HEK293 (cell line): ENCODE measurements around the gene CAD.

Source experiments
- CTCF ChIA-PET: fragments of 350-600 bp; formaldehyde crosslinking; extraction: SDS; loops from one replicate; lab custom pipeline; 2021; ENCODE audit warnings: antibody characterized with exemption; lab: Yijun Ruan, JAX
- POLR2A ChIA-PET: fragments of 300-600 bp; formaldehyde crosslinking; extraction: SDS; loops from one replicate; lab custom pipeline; 2020; ENCODE audit warnings: antibody characterized with exemption, inconsistent platforms; lab: Yijun Ruan, JAX
- H3K27ac ChIP-seq: fragments of 200-500 bp; sonication (Bioruptor generic); 2 replicates; pipeline ENCODE4 v1.5.1; 2014; ENCODE audit warnings: low read depth, low read length, control low read depth, inconsistent platforms; ENCODE audit errors: extremely low read depth
- H3K36me3 ChIP-seq, 2 experiments: fragments of 200-500 bp in 1 of 2; sonication (Bioruptor generic) in 1 of 2; 1 replicate in 1 of 2; 2 replicates in 1 of 2; pipeline ENCODE4 v1.5.1; 2014 to 2017; ENCODE audit warnings: inconsistent platforms in 2 of 2, low read length in 2 of 2; ENCODE audit not compliant: control insufficient read depth in 2 of 2, insufficient read depth in 1 of 2
- H3K4me1 ChIP-seq: fragments of 200-500 bp; sonication (Bioruptor generic); 2 replicates; pipeline ENCODE4 v1.5.1; 2014; ENCODE audit warnings: mild to moderate bottlenecking, low read length, inconsistent platforms; ENCODE audit not compliant: control insufficient read depth, insufficient read depth
- H3K4me3 ChIP-seq: 2 replicates; pipeline ENCODE4 v1.5.1; 2011; ENCODE audit warnings: low read depth, mild to moderate bottlenecking, control low read depth, low read length, moderate library complexity
- H3K9me3 ChIP-seq: fragments of 200-500 bp; sonication (Bioruptor generic); 2 replicates; pipeline ENCODE4 v1.5.1; 2014; ENCODE audit warnings: low read depth, low read length, inconsistent platforms; ENCODE audit not compliant: control insufficient read depth, insufficient read depth
- BCL11A ChIP-seq: fragments of 450-650 bp; formaldehyde crosslinking; IDR thresholded peaks from 2 replicates; pipeline ENCODE4 v1.5.1; 2016; ENCODE audit warnings: low read depth, missing biosample characterization, missing genetic modification characterization
- KLF9 ChIP-seq: fragments of 450-650 bp; formaldehyde crosslinking; IDR thresholded peaks from 2 replicates; pipeline ENCODE4 v1.5.1; 2016; ENCODE audit warnings: missing biosample characterization, missing genetic modification characterization, low read depth
- SCRT1 ChIP-seq: fragments of 450-650 bp; formaldehyde crosslinking; IDR thresholded peaks from 2 replicates; pipeline ENCODE4 v1.5.1; 2016; ENCODE audit warnings: missing biosample characterization, missing genetic modification characterization, borderline replicate concordance
- ZBTB21 ChIP-seq: fragments of 450-650 bp; formaldehyde crosslinking; IDR thresholded peaks from 2 replicates; pipeline ENCODE4 v1.5.1; 2017; ENCODE audit warnings: missing biosample characterization, missing genetic modification characterization
- ZBTB8A ChIP-seq: fragments of 450-650 bp; formaldehyde crosslinking; IDR thresholded peaks from 2 replicates; pipeline ENCODE4 v1.5.1; 2016; ENCODE audit warnings: missing biosample characterization, missing genetic modification characterization
- ZFP41 ChIP-seq: fragments of 450-650 bp; formaldehyde crosslinking; IDR thresholded peaks from 2 replicates; pipeline ENCODE4 v1.5.1; 2016; ENCODE audit warnings: missing biosample characterization, missing genetic modification characterization, borderline replicate concordance
- ZNF121 ChIP-seq: fragments of 450-650 bp; formaldehyde crosslinking; IDR thresholded peaks from 2 replicates; pipeline ENCODE4 v1.5.1; 2016; ENCODE audit warnings: missing biosample characterization, missing genetic modification characterization
- ZNF23 ChIP-seq: fragments of 450-650 bp; formaldehyde crosslinking; IDR thresholded peaks from 2 replicates; pipeline ENCODE4 v1.5.1; 2016; ENCODE audit warnings: missing biosample characterization, missing genetic modification characterization, borderline replicate concordance
- ZNF239 ChIP-seq: fragments of 450-650 bp; formaldehyde crosslinking; IDR thresholded peaks from 2 replicates; pipeline ENCODE4 v1.5.1; 2016; ENCODE audit warnings: missing biosample characterization, missing genetic modification characterization
- ZNF341 ChIP-seq: fragments of 450-650 bp; formaldehyde crosslinking; IDR thresholded peaks from 2 replicates; pipeline ENCODE4; 2016; ENCODE audit warnings: low read depth, missing biosample characterization, missing genetic modification characterization
- ZNF423 ChIP-seq: fragments of 450-650 bp; formaldehyde crosslinking; IDR thresholded peaks from 2 replicates; pipeline ENCODE4 v1.5.1; 2016; ENCODE audit warnings: missing biosample characterization, missing genetic modification characterization
- ZNF426 ChIP-seq: fragments of 450-650 bp; formaldehyde crosslinking; IDR thresholded peaks from 2 replicates; pipeline ENCODE4 v1.5.1; 2017; ENCODE audit warnings: missing biosample characterization, missing genetic modification characterization, mild to moderate bottlenecking, inconsistent platforms, moderate library complexity
- ZNF501 ChIP-seq: fragments of 450-650 bp; formaldehyde crosslinking; IDR thresholded peaks from 2 replicates; pipeline ENCODE4 v1.5.1; 2016; ENCODE audit warnings: missing biosample characterization, missing genetic modification characterization
- ZNF530 ChIP-seq: fragments of 450-650 bp; formaldehyde crosslinking; IDR thresholded peaks from 2 replicates; pipeline ENCODE4 v1.5.1; 2016; ENCODE audit warnings: low read depth, missing biosample characterization, missing genetic modification characterization
- ZNF544 ChIP-seq: fragments of 450-650 bp; formaldehyde crosslinking; IDR thresholded peaks from 2 replicates; pipeline ENCODE4 v1.5.0; 2017; ENCODE audit warnings: missing biosample characterization, missing genetic modification characterization
- ZNF558 ChIP-seq: fragments of 450-650 bp; formaldehyde crosslinking; IDR thresholded peaks from 2 replicates; pipeline ENCODE4 v1.5.1; 2016; ENCODE audit warnings: missing biosample characterization, missing genetic modification characterization
- ZNF561 ChIP-seq: fragments of 450-650 bp; IDR thresholded peaks from 2 replicates; pipeline ENCODE4 v1.5.1; 2018; ENCODE audit warnings: missing biosample characterization, missing genetic modification characterization, borderline replicate concordance
- ZNF677 ChIP-seq: fragments of 450-650 bp; IDR thresholded peaks from 2 replicates; pipeline ENCODE4 v1.5.0; 2018; ENCODE audit warnings: missing biosample characterization, mild to moderate bottlenecking, missing genetic modification characterization, moderate library complexity
- TF ChIP-seq, protein P1 (sequence below): fragments of 450-650 bp; formaldehyde crosslinking; IDR thresholded peaks from 2 replicates; pipeline ENCODE4 v1.5.1; 2016; ENCODE audit warnings: missing biosample characterization, missing genetic modification characterization
- TF ChIP-seq, protein P2 (sequence below): sonication (generic); formaldehyde crosslinking; IDR thresholded peaks from 2 replicates; pipeline ENCODE4 v1.8.1; 2022; ENCODE audit warnings: mild to moderate bottlenecking, moderate library complexity, missing genetic modification reagents
- TF ChIP-seq, protein P3 (sequence below): fragments of 450-650 bp; formaldehyde crosslinking; IDR thresholded peaks from 2 replicates; pipeline ENCODE4 v1.5.1; 2016; ENCODE audit warnings: missing biosample characterization, missing genetic modification characterization
- TF ChIP-seq, protein P4 (sequence below): fragments of 450-650 bp; formaldehyde crosslinking; IDR thresholded peaks from 2 replicates; pipeline ENCODE4 v1.5.1; 2016; ENCODE audit warnings: missing biosample characterization, missing genetic modification characterization
- TF ChIP-seq, protein P5 (sequence below): fragments of 450-650 bp; formaldehyde crosslinking; IDR thresholded peaks from 2 replicates; pipeline ENCODE4 v1.5.1; 2016; ENCODE audit warnings: missing biosample characterization, missing genetic modification characterization

Gene CAD

DNA sequence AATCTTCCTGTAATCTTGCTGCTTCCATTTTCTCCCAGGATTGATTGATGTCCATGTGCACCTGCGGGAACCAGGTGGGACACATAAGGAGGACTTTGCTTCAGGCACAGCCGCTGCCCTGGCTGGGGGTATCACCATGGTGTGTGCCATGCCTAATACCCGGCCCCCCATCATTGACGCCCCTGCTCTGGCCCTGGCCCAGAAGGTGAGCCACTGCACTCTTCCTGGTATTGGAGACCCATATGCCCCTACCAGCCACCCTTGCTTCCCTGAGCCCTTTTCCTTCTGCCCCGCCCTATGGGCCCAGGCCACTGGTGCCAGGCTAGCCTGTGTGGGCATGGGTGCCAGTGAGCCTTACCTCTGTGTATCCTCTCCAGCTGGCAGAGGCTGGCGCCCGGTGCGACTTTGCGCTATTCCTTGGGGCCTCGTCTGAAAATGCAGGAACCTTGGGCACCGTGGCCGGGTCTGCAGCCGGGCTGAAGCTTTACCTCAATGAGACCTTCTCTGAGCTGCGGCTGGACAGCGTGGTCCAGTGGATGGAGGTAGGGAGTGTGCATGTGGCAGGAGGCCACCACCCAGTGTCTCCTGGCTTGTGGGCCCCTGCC lies 20.3 kb downstream of the CAD start (continued):
- TF ChIP-seq ZNF677 (tag by site-specific recombination) (no peak), ZFP41 (tag by site-specific recombination) (no peak)

DNA sequence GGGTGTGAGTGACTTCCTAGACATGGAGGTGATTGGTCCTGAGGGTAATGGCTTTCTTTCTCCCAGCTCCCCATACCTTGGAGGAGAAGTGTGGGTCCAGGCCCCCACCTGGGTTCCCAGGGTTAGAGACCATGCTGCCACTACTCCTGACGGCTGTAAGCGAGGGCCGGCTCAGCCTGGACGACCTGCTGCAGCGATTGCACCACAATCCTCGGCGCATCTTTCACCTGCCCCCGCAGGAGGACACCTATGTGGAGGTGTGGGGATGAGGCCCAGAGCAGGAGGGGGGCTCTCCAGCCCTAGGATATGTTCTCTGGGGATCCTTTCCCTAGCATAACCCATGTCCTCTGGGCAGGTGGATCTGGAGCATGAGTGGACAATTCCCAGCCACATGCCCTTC lies 21.8 kb downstream of the CAD start:
- Histone ChIP-seq H3K36me3 (peaks cover 10 to 100% of the 10 kb centered on the region in 2 experiments; a peak in 2 of 3 replicates), H3K27ac (no peak overlapping the region), H3K9me3 (no peaks in the 10 kb centered on the region), H3K4me1 (no peaks in the 10 kb centered on the region), H3K4me3 (no peak overlapping the region)
- ChIA-PET POLR2A (interaction anchor here (0.6 kb wide), 1 partner anchor 9 kb away, joined by 4 read pairs; no protein-coding TSS in a partner anchor), CTCF (no interaction called here)
- TF ChIP-seq, protein P1, sequence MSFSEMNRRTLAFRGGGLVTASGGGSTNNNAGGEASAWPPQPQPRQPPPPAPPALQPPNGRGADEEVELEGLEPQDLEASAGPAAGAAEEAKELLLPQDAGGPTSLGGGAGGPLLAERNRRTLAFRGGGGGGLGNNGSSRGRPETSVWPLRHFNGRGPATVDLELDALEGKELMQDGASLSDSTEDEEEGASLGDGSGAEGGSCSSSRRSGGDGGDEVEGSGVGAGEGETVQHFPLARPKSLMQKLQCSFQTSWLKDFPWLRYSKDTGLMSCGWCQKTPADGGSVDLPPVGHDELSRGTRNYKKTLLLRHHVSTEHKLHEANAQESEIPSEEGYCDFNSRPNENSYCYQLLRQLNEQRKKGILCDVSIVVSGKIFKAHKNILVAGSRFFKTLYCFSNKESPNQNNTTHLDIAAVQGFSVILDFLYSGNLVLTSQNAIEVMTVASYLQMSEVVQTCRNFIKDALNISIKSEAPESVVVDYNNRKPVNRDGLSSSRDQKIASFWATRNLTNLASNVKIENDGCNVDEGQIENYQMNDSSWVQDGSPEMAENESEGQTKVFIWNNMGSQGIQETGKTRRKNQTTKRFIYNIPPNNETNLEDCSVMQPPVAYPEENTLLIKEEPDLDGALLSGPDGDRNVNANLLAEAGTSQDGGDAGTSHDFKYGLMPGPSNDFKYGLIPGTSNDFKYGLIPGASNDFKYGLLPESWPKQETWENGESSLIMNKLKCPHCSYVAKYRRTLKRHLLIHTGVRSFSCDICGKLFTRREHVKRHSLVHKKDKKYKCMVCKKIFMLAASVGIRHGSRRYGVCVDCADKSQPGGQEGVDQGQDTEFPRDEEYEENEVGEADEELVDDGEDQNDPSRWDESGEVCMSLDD (tag by site-specific recombination): no peak
- no peak for TF ChIP-seq ZNF558 (tag by site-specific recombination)
- TF ChIP-seq, protein P2, sequence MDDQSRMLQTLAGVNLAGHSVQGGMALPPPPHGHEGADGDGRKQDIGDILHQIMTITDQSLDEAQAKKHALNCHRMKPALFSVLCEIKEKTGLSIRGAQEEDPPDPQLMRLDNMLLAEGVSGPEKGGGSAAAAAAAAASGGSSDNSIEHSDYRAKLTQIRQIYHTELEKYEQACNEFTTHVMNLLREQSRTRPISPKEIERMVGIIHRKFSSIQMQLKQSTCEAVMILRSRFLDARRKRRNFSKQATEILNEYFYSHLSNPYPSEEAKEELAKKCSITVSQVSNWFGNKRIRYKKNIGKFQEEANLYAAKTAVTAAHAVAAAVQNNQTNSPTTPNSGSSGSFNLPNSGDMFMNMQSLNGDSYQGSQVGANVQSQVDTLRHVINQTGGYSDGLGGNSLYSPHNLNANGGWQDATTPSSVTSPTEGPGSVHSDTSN (CRISPR knock-in tag): no peak
- no peak for TF ChIP-seq ZNF426 (tag by site-specific recombination)
- TF ChIP-seq ZNF423 (tag by site-specific recombination): no peak
- no peak for TF ChIP-seq ZNF530 (tag by site-specific recombination)
- no peak for TF ChIP-seq KLF9 (tag by site-specific recombination)
- no peak for TF ChIP-seq ZNF561 (tag by site-specific recombination)
- no peak for TF ChIP-seq ZNF23 (tag by site-specific recombination)
- no peak for TF ChIP-seq SCRT1
- TF ChIP-seq ZNF544 (tag by site-specific recombination): no peak
- TF ChIP-seq, protein P3, sequence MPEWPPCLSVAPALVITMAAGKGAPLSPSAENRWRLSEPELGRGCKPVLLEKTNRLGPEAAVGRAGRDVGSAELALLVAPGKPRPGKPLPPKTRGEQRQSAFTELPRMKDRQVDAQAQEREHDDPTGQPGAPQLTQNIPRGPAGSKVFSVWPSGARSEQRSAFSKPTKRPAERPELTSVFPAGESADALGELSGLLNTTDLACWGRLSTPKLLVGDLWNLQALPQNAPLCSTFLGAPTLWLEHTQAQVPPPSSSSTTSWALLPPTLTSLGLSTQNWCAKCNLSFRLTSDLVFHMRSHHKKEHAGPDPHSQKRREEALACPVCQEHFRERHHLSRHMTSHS: no peak
- no peak for TF ChIP-seq ZNF239
- no peak for TF ChIP-seq ZBTB8A (tag by site-specific recombination)
- no peak for TF ChIP-seq ZNF501 (tag by site-specific recombination)
- TF ChIP-seq, protein P4, sequence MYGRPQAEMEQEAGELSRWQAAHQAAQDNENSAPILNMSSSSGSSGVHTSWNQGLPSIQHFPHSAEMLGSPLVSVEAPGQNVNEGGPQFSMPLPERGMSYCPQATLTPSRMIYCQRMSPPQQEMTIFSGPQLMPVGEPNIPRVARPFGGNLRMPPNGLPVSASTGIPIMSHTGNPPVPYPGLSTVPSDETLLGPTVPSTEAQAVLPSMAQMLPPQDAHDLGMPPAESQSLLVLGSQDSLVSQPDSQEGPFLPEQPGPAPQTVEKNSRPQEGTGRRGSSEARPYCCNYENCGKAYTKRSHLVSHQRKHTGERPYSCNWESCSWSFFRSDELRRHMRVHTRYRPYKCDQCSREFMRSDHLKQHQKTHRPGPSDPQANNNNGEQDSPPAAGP (tag by site-specific recombination): no peak

DNA sequence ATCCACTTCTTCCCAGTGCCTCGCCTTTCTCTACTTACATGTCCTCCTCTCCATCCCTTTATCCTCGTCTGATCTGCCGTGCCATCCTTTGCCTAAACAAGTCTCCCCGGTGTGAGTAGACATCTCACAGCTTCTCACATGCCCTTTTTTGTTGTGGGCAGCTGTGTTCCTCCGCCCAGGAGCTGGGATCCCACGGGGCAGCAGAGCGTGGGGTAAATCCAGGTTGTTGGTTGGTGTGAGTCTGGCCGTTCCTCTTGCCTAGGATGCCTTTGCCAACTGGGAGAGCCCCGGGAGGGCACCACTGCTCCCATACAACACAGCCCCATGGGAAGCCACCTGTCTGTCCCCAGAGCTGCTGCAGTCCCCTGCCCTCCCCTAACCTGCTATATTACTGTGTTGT lies 23.2 kb downstream of the CAD start:
- ChIA-PET POLR2A (interaction anchor here (0.9 kb wide), 1 partner anchor 14 kb away, joined by 3 read pairs; no protein-coding TSS in a partner anchor), CTCF (interaction anchor here (0.5 to 0.7 kb wide), 3 partner anchors 15 to 1327 kb away, joined by 3 to 4 read pairs (median 4); no protein-coding TSS in a partner anchor)
- no peak overlapping the region for H3K27ac ChIP-seq
- no peaks in the 10 kb centered on the region for H3K4me1 ChIP-seq
- no peak overlapping the region for H3K4me3 ChIP-seq
- H3K9me3 ChIP-seq: no peaks in the 10 kb centered on the region
- peaks cover 10 to 97% of the 10 kb centered on the region in 2 experiments; a peak in 2 of 3 replicates for H3K36me3 ChIP-seq
- TF ChIP-seq ZBTB21 (no peak), ZNF121 (tag by site-specific recombination) (no peak), BCL11A (tag by site-specific recombination) (no peak), ZNF341 (tag by site-specific recombination) (no peak)
- TF ChIP-seq, protein P5, sequence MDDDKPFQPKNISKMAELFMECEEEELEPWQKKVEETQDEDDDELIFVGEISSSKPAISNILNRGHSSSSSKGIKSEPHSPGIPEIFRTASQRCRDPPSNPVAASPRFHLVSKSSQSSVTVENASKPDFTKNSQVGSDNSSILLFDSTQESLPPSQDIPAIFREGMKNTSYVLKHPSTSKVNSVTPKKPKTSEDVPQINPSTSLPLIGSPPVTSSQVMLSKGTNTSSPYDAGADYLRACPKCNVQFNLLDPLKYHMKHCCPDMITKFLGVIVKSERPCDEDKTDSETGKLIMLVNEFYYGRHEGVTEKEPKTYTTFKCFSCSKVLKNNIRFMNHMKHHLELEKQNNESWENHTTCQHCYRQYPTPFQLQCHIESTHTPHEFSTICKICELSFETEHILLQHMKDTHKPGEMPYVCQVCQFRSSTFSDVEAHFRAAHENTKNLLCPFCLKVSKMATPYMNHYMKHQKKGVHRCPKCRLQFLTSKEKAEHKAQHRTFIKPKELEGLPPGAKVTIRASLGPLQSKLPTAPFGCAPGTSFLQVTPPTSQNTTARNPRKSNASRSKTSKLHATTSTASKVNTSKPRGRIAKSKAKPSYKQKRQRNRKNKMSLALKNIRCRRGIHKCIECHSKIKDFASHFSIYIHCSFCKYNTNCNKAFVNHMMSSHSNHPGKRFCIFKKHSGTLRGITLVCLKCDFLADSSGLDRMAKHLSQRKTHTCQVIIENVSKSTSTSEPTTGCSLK (tag by site-specific recombination): no peak
- TF ChIP-seq, protein P1 (tag by site-specific recombination): no peak
